ENCODE results near the gene BACH2.
A peak's percentile ranks its signal among the peaks of the same experiment; 100 is the strongest.

BACH2 gene

DNA sequence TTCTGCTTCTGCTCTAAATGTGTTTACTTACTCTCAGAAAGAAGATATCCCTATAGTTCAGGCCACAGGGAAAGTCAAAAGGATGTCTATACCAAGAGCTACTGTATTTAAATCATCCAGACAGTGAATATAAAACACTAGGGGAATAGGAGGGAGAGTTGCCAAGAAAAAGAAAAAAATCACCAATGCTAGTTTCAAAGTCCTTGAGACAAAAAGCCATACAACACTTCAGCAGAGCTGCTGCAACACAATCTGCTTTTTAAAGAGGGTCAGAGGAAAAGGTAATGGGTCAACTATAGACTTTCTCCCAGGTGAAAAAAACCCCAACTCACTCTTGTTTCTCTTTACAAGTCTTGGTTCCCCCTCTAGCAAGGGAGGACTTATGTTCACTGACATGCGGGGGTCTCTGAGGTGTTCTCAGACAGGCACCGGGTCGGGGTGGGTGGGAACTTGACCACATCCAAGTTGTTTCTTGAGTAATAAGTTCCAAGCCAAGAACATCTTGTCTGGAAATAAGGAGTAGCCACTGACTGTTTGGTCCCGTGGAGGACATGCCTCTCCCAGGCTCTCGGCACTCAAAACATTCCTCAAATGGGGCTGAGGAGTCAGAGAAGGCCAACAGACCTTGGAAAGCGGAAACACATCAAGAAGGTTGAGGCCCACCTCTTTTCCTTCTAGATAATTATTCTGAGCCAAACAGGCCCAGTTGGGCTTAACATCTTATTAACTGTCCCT is 354.7 kb downstream of the BACH2 start:
- DNase-seq (ENCODE audit: low read depth, low spot score) = no peak

DNA sequence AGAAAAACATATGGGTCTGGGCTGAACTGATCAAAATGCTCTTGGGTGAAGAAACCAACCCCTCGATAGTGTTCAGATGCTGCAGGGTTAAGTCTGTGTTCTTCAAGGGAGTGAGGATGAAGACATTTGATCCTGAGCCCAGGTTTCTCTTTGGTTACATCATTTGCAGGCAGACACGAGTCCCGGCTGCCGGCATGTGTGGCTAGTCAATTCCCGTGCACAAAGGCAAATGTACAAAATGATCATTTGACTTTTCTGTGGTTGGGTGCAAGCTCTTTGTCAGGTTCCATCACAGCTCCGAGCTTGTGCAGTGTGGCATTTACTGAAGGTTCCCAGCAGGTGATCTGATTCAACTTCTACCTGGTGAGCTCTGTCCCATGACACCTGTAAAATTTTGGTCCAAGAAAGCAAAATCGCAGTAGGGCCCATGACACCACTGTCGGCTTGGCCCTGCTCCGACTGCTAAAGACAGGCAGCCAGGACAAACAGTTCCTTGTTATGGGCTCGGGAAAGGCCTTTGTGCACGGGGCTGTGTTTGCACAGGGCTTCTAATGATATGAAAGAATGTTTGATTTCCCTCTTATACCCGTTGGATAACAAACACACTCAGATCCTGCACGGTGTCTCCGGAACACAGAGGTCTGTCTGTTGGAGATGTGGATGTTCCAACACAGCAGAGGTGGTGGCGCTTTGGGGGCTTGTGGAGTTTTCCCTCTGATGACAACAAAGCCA is 355.4 kb downstream of the BACH2 start:
- no peak for DNase-seq (ENCODE audit: low read depth, low spot score)

DNA sequence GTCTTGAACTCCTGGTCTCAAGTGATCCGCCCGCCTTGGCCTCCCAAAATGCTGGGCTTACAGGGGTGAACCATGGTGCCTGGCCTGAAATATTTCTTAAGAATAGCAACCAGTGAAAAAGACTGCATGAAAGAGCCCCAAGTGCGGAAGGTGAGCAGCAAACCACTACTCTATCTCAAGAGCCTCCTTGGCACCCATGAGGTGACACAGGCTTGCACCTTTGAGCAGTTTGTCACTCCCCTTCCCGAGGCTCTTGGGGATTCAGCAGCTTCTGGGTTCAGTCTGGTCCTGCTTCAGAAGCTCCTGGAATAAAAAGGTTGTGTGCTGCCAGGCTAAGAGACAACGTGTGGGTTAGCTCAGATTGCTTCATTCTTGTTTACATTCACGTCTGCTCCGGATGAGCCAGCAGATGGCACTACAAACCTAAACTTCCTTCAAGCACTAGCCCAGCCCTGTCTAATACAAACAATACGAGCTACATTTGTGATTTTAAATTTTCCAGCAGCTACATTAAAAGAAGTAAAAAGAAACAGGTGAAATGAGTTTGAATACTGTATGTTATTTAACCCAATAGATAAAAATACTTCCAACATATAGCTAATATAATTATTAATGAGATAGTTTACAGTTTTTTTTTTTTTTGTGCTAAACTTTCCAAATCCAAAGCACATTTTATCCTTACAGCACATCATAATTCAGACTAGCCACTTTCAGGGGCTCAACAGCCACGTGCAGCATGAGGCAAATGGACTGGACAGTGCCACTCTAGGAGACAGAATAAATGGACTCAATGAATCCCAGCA is 356.2 kb downstream of the BACH2 start:
- DNase-seq (ENCODE audit: low read depth, low spot score) = peak; percentile 60

GRCh38 chr6:89939144-89939543 is 357.5 kb downstream of the BACH2 start:
- no peak for DNase-seq (ENCODE audit: low read depth, low spot score)

DNA sequence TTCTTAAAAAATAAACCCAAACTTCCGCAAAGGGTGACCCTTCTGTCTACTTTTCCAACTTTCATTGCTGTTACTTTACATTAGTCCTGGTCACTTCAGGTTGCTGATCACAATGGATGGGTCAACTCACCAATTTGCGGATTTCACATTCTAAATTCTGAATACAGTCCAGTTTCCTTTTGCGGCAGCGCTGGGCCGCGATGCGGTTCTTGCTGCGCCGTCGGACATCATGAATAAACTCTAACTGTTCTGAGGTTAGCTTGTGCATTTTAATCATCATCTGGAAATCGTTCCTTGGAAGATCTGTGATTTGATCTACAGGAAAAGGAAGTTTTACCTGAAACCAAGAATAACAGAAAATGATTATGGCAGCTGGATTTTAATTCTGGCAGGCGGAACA is 358.6 kb downstream of the BACH2 start:
- DNase-seq (ENCODE audit: low read depth, low spot score) = no peak

GRCh38 chr6:89936177-89936576 is 360.5 kb downstream of the BACH2 start:
- DNase-seq (ENCODE audit: low read depth, low spot score) = no peak

DNA sequence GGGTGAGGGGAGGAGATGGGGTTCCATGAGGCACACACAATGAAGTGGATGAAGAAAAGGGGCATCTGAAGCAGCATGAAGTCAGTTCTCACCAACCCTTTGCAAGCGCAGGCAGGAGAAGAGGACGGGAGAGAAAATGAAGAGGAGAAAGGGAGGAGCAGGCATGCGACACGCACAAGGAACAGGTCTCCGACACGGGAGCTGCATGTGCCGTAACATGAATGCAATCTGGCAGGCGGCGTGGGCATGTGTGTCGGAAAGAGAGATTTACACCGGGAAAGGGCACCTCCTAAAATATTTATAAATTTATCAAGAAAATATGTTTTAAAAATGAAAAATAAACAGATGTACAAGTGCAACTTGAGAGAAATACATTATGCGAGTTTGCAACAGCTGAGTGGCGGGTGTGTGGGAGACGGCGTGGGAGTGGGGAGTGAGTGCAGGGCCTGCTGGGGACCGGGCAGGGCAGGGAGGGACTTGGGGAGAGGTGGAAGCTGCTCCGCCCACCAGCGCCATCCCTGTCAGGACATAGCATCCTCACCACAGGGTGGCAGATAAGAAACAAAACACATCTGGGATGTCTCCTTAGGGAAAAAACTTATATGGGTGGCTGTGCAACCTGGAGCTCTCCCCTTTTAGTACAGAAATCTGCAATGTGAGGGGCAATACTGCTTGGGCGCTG is 361.8 kb downstream of the BACH2 start:
- DNase-seq (ENCODE audit: low read depth, low spot score) = no peak

DNA sequence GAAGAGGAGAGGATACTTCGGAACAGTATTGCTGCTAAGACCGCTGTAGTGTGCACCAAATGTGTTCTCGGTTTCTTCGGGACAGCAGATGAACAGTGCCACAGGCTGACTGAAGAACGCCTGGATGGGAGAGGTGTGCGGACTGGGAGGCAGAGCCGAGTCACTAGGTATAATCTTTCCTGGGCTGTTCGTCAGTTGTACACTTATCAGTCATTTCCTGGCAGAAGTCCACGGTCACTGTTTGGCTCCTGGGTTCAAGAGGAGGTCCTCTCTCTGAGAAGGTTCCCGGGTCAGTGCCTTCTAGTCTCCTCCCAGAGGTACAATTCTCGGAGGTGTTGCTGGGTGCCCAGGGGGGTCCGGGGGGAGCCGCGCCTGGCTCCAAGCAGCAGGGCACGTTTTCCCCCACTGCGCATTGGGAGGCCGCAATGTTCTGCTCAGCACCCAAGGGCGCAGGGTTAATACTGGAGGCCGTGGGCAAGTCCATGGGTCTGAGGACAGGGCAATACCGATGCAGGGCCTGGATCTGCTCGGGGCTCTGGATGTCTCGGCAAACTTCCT is 364.3 kb downstream of the BACH2 start:
- no peak for DNase-seq (ENCODE audit: low read depth, low spot score)

DNA sequence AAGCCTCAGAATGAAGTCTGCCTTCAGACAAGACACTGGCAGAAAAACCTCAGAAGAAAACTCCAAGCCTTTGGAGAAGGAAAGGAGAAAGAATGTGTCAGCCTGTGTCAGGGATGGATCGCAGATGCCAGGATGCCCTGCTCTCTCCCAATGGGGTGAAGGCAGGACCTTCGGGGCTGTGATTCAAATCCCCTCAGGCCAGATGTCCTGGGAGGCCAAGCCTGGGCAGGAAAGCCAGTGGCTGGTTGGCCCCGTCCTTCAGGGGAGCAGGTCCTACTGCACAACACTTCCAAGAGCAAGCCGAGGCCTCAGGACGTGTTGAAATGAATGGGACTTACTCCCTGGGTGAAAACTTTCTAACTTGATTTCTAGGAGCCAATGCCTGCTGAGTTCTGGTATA is 365.9 kb downstream of the BACH2 start:
- DNase-seq (ENCODE audit: low read depth, low spot score) = no peak

DNA sequence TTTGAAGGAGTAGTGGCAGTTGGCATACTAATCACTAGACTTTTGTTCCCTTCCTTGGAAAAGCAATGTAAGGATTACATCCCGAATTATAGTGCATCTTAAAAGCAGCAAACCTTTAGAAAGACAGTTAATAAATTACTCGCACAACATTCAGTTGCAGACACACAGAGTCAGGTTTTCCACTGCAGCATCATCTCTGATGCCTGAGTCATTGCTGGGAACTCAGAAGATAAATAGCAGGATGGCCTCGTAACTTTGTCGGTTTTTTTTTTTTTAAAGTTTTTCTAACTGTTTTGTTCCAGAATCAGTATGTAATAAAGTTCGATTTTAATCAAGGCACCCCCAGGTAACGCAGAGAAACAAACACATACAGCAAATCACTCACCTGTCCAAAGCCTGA is 368.0 kb downstream of the BACH2 start:
- DNase-seq (ENCODE audit: low read depth, low spot score) = no peak

DNA sequence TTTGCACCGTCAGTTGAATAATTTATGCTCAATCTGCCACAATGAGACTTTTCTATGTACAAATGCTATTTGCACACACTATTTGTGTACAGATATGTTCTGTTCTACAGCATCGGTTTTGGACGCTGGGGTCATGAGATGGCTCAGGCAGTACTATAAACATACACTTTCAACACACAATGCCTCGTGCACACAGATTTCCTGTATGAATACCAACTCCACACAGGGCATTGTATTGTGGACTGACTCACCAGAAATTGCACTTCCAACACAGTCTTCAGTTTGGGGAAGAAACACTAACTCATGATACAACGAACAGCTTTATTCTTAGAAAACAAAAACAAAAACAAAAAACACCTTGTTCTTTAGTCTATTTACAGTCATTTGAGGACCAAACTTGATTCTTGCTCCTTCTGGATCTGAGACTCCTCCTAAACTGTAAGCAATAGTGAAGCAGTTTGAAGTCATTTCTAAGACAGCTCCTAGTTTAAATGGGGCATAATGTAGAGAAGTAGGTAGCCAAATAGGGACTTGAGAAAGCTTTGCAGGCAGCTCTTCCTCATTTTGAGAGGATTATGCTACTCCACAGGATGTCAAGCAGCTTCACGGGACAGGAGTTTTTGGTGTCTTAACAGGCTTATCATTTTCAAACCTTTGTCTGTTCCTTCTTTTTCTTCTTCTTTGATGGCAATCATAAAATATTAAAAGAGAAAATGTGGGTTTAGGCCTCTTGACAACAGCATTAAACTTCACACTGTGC is 368.7 kb downstream of the BACH2 start:
- no peak for DNase-seq (ENCODE audit: low read depth, low spot score)

DNA sequence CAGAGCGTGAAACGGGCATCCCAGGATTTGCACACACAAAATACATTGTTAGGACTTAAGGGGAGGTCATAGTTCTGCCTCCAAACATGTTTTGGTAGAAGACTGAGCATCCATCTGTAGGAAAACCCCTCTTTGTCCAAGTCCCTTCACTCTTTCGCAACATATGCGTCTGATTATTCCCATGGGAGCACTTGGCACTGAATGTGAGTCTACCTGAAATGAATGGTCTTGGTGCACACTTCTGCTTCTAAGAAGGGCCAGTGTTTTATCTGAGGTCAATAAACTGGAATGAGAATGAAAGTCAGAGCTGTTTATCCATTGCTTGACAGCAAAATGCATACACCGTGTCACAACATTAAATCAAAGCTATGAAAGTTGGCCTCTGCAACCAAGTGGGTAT is 369.4 kb downstream of the BACH2 start:
- DNase-seq (ENCODE audit: low read depth, low spot score) = no peak

GRCh38 chr6:89925826-89926225 is 370.8 kb downstream of the BACH2 start:
- DNase-seq (ENCODE audit: low read depth, low spot score) = no peak

- no peak for DNase-seq (ENCODE audit: low read depth, low spot score)
Measured at GRCh38 chr6:89924231-89924630, 372.4 kb downstream of the BACH2 start.

DNA sequence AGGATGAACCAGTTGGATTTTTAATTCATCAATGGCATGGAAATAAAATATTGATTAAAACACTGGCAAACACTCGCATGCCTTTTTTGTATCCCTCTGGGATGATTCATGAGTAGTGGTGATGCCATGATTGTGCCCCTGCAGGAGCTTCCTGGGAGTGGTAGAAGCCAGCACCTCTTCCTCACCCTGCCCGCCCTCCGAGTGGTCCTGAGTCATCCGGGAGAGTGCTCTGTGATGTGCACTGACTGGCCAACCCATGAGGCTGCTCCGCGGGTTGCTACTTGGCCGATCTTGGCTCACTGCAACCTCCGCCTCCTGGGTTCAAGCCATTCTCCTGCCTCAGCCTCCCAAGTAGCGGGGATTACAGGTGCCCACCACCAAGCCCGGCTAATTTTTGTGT is 375.0 kb downstream of the BACH2 start:
- no peak for DNase-seq (ENCODE audit: low read depth, low spot score)

- no peak for DNase-seq (ENCODE audit: low read depth, low spot score)
Measured at GRCh38 chr6:89921197-89921596, 375.4 kb downstream of the BACH2 start.

- DNase-seq (ENCODE audit: low read depth, low spot score) = no peak
Measured at GRCh38 chr6:89917801-89918366, 378.8 kb downstream of the BACH2 start.

- DNase-seq (ENCODE audit: low read depth, low spot score) = no peak
Measured at GRCh38 chr6:89917216-89917615, 379.4 kb downstream of the BACH2 start.

DNA sequence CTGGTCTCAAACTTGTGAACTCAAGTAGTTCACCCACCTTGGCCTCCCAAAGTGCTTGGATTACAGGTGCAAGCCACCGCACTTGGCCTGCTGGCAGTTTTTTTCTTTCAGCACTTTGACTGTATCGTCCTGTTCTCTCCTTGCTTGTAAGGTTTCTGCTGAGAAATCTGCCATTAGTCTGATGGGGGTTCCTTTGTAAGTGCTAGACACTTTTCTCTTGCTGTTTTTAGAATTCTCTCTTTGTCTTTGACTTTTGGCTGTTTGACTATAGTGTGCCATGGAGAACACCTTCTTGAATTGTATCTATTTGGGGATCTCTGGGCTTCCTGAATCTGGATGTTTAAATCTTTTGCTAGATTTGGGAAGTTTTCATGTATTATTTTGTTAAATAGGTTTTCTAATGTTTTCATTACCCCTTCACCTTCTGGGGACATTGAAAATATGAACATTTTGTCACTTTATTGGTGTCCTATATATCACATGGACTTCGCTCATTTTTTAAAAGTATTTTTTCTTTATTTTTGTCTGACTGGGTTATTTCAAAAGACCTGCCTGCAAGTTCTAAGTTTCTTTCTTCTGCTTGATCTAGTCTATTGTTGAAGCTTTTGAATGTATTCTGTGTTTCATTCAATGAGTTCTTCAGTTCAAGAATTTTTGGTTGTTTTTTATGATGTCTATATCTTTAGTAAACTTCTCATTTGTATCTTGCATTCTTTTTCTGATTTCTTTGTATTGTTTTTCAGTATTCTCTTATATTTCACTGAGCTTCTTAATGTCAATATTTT is 380.3 kb downstream of the BACH2 start:
- DNase-seq (ENCODE audit: low read depth, low spot score) = no peak

GRCh38 chr6:89910902-89911240 is 385.8 kb downstream of the BACH2 start:
- DNase-seq (ENCODE audit: low read depth, low spot score) = no peak
